ENCODE results near the gene PRR33.

DNA sequence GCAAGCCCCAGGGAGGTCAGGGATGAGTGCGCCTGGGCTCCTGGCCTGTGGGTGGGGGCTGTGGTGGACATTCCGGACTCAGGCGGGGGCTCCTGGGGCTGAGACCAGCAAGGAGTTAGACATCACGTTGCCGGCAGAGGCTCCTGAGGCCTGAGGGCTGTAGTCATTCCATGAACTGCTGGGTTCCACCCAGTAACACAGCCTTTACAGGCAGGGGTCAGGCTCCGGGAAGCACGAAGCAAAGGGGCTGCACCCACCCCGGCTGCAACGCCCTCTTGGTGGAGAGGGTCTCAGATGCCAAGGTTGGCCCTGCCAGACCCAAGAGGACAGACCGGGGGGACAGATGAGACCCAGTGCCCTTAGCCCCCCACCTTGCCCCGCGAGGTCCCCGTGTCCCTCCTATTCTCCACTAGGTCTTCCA, 36.8 kb upstream of the PRR33 start:
- TF ChIP-seq, protein P1, sequence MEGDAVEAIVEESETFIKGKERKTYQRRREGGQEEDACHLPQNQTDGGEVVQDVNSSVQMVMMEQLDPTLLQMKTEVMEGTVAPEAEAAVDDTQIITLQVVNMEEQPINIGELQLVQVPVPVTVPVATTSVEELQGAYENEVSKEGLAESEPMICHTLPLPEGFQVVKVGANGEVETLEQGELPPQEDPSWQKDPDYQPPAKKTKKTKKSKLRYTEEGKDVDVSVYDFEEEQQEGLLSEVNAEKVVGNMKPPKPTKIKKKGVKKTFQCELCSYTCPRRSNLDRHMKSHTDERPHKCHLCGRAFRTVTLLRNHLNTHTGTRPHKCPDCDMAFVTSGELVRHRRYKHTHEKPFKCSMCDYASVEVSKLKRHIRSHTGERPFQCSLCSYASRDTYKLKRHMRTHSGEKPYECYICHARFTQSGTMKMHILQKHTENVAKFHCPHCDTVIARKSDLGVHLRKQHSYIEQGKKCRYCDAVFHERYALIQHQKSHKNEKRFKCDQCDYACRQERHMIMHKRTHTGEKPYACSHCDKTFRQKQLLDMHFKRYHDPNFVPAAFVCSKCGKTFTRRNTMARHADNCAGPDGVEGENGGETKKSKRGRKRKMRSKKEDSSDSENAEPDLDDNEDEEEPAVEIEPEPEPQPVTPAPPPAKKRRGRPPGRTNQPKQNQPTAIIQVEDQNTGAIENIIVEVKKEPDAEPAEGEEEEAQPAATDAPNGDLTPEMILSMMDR (IDR thresholded peaks at IDR 0.05) = no peak
- no peak for TF ChIP-seq POLR2A (IDR thresholded peaks at IDR 0.05)
